T-helper 9 cell (primary cell): ENCODE data around the gene PHF2.

Experiments used
- DNase-seq: peaks from one replicate; pipeline ENCODE4 v3.0.0-alpha.2; 2020

Gene PHF2

DNA sequence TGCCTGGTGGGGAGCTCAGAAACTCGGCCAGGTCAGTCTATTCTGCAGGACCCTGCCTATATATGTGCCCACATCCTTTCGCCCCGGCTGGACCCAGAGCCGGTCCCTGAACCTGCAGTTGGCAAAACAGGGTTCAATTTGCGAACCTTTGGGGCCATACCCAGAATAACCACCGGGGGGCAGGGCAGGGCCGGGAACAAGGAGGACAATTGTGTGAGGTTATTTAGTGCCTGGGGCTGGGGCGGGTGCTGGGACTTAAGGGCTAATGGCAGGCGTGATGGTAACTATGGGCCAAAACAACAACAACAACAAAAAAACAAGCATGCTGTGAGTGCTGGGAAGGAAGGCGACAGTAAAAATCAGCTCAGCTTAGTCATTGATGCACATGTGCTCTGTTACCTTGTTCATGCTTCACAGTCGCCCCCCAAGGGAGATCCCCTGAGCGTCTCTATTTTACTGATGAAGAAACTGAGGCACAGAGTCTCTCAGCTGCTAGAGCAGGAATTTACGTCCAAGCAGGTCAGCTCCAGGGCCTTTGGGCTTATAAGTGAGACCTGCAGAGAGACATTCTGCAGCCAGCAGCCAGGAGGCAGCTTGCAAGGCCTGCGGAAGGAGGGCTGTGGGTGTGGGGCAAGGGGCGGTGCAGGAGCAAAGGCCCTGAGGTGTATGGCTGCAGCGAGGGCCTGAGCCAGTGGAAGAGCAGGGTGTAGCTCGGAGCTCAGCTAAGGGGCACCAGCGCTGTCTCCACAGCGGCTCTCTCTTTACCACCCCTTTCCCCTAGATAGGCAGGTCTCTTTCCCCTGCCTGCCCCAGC lies 106.0 kb downstream of the PHF2 start:
- DNase-seq, result peak; percentile 28

DNA sequence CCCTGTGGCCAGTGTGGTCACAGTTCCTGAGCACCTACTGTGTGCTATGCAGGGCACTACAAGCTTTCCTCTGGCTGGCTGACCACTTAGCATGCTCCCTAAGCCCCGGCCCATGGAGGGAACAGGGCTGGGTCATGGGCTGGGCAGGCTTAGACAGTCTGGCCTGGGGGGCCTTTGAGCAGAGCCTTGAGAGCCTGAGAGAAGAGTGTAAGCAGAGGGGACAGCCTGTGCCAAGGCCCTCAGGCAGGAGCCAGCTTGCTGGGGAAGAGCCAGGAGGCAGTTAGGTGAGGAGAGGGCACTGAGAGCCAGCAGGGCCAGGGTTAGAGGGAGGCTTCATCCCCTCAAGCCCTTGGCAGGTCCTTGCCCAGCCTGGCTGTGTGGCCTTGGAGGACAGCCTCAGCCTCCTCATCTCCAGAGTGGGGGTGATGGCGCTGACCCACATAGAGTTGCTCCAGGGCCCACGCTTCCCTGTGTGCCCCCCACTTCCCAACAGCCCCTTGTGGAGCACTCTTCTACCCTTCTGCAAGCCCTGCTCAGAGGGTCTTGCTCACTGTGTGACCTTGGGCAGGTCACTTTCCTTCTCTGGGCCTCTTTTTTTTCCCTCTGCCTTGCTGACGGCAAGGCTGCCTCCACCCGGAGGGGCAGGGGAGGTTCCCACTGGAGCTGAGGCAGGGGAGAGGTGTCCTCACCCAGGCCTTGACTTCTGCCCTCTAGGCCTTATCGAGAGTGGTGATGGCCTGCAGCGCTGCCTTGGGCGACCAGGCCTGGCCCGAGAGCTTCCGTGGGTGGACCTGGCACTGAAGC lies 107.1 kb downstream of the PHF2 start:
- DNase-seq, result no peak

GRCh38 chr9:93684161-93684765 lies 107.9 kb downstream of the PHF2 start:
- DNase-seq, result no peak

DNA sequence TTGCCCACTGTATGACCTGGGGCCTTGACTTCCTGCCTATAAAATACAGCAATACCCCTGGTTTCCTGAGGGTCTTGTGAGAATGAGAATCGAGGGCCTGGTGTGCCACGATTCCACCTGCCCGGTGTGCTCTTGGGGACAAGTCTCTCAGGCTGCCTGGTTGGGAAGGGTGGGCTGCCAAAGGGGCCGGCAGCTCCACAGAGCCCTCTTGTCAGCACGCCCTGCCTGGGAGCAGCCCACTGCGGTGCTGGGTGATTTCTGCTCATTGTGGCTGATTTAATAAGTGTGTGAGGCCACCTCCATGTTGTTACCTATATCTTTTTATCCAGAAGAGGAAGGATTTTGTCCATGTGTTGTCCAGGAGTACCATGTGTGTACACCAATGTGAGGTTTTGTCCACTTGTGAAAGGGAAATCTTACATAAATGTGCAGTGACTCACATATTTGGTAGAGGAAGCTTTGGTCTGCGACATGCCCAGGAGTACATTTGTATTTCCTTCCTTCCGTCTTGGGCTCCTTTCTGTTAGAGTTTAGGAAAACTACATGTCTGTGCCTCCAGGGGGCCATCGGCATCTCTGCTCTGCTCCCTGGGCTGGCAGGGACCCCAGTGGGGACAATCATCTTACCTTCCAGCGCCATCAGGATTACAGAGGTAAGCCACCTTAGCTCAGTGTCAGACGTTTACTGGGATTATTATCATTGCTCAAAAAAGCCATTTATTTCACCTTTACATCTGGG lies 108.6 kb downstream of the PHF2 start:
- no peak for DNase-seq

- no peak for DNase-seq
Observed at GRCh38 chr9:93686127-93686879, 109.9 kb downstream of the PHF2 start.

GRCh38 chr9:93686880-93687236 lies 110.5 kb downstream of the PHF2 start:
- DNase-seq, result no peak

DNA sequence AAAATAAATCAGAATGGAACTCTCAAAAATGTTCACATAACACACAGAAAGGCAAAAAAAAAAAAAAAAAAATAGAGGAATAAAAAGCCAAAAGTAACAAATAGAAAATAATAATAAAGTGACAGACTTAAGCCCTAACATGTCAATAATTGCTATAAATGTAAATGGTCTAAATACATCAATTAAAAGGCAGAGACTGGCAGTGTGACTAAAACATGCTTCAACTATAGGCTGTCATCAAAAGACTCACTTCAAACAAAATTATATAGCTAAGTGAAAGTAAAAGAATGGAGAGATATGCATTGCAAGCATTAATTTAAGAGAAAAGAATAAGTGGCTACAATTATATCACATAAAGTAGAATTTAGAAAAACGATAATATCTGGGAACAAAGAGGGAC lies 114.2 kb downstream of the PHF2 start:
- DNase-seq, result no peak

DNA sequence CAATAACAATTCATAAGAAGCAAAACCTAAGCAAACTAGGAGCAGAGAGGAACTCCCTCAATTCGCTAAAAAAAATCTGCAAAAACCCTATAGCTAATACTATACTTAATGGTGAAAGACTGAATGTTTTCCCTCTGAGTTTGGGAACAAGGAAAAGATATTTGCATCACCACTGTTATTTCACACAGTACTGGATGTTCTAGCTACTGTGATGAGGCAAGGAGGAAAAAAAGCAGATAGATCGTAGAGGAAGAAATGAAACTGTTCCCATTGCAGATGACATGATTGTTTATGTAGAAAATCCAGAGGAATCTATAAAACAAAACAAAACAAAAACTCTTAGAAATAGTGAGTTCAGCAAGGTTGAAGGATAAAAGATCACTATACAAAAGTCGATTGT lies 116.7 kb downstream of the PHF2 start:
- DNase-seq, result no peak

- no peak for DNase-seq
Observed at GRCh38 chr9:93697352-93698139, 121.2 kb downstream of the PHF2 start.

- DNase-seq, result no peak
Observed at GRCh38 chr9:93698140-93698908, 121.9 kb downstream of the PHF2 start.

GRCh38 chr9:93699650-93700049 lies 123.3 kb downstream of the PHF2 start:
- no peak for DNase-seq

DNA sequence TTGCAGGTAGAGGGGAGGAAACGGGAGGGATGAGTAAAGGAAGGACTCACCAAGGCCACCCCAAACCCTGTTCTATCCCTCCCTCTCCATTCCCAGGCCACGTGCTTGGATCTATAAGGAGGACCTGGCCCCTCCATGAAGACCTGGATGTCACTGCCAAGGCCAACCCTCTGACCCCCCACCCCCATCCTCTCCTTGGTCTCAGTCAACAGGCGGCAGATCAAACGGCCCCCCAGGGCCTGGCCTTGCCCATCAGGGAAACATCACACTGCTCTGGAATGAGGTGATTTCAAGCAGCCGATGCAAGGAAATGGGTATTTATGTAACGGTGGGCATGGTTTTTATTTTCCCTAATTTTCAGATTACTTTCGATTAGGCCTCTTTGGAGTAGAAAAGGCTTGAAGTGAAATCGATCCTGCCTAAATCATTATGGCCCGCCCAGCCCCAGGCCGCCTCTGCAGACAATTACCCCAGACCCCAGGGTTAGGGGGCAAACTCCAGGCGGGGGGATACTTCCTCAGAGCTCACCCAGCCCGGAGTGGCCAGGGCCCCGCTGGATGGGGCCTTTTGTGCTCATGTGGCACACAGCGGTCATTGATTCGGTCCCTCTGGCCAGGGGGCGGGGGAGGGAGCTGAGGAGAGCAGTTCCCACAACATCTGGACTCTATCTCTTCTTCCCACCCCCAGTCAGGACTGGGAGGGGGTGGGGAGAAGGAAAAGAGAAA lies 125.3 kb downstream of the PHF2 start:
- no peak for DNase-seq

GRCh38 chr9:93702261-93702660 lies 125.9 kb downstream of the PHF2 start:
- DNase-seq, result no peak

GRCh38 chr9:93708289-93708986 lies 132.1 kb downstream of the PHF2 start:
- DNase-seq, result no peak

- no peak for DNase-seq
Observed at GRCh38 chr9:93708987-93709302, 132.6 kb downstream of the PHF2 start.

DNA sequence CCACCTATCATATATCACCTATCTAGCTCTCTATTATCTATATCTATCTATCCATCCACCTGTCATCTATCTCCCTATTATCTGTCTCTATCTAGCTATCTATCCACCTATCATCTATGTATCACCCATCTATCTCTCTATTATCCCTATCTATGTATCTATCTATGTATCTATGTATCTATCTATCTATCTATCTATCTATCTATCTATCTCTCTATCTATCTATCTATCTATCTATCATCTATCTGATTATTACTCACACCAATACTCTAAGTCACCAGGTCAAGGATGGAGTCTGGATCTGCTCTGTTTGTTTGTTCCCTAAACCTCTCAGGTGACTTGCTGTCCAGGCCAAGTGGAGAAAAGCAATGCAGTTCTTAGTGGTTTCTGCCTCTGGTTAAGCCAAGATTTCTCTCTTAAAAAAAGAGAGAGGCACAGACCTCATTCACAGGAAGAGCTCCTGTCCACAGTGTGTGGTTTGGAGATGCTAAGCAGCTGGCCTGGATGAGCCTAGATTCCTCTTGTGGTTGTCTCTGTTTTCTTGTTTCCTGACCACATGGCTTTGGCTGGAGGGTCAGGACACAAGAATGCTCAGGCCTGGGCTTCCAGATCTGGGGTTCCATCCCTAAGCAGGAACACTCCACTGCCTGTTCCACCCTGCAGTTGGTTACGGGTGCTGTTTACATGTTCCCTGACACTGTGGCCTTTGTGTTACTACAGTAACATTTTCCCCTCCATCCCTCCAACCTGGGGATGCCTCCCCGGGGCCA lies 133.4 kb downstream of the PHF2 start:
- DNase-seq, result no peak

GRCh38 chr9:93710370-93710723 lies 134.0 kb downstream of the PHF2 start:
- DNase-seq, result no peak

GRCh38 chr9:93711002-93711401 lies 134.6 kb downstream of the PHF2 start:
- DNase-seq, result no peak

- no peak for DNase-seq
Observed at GRCh38 chr9:93712896-93713295, 136.5 kb downstream of the PHF2 start.
